MV-4-11 (cell line): ENCODE data around the gene C1D.
"Not testable (repeated sequence)": the region's sequence is repeated elsewhere in the genome, so short reads cannot be mapped to it uniquely, and the experiment has no call there.

Source experiments
- DNase-seq: peaks from one replicate; lab custom pipeline; 2025; lab: John Stamatoyannopoulos, UW

Gene C1D

DNA sequence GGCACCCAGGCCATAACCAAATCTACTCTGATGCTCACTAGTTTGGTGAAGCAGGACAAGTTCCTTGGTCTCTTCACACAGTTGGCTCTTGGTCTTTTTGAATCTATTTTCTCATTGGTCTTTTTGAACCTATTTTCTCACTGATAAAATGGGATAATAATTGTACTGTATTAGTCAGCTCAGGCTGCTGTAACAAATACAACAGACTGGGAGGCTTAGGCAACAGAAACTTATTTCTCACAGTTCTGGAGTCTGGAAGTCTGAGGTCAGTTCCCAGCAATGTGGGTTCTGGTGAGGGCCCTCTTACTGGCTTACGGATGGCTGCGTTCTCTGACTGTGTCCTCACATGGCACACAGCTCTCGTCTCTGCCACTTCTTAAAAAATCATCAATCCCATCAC, 63.5 kb downstream of the C1D start:
- no peak for DNase-seq

DNA sequence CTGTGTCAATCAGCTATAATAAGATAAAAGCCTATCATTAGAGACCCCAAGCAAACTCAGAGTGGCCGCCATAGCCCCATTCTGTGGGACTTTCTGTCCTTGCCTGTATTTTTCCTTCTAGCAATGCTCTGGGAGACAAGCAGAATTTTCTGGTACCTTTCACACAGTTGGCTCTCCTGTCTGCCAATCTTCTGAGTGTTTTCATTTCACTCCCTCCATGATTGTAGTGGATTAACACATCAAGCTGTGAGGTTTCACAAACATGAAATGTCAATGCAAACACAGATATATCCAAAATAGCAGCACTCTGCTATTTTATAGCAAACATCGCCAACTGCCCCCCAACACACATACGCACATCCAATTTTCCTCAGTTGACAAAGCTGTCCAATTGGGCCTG, 64.9 kb downstream of the C1D start:
- DNase-seq = no peak

DNA sequence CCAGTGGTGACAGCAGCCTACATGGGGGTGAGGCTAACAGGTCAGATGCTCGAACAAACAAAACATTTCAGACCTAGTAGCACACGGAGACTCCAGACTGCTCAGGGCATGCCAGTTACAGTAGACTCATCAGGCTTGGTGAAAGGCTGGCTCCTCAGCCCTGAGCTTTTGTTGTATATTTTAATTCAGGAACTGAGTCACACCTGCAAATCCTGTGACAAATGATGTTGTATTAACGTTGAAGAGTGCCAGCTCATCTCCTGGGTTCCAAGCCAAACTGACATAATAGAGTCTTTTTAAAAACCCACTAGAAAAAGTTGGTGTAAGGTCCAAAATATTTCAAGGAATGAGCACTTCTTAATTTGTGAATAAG, 65.3 kb downstream of the C1D start:
- DNase-seq = no peak

GRCh38 chr2:67996772-67997527, 65.9 kb downstream of the C1D start:
- DNase-seq = no peak

- DNase-seq = no peak
These were observed 68.1 kb downstream of the C1D start for GRCh38 chr2:67994716-67995115.

DNA sequence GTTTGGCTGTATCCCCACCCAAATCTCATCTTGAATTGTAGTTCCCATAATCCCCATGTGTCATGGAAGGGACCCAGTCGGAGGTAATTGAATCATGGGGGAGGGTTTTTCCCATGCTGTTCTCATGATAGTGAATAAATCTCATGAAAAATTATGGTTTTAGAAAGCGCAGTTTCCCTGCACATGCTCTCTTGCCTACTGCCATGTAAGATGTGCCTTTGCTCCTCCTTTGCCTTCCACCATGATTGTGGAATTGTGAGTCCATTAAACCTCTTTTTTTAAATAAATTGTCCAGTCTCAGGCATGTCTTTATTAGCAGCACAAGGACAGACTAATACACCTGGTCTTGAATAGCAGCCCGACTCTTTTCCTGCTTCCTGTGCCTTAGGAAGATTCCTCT, 68.7 kb downstream of the C1D start:
- not testable (repeated sequence) for DNase-seq

GRCh38 chr2:67993329-67993728, 69.5 kb downstream of the C1D start:
- no peak for DNase-seq

GRCh38 chr2:67991456-67991855, 71.3 kb downstream of the C1D start:
- no peak for DNase-seq
